SHP77 treated with DMSO at 0.1 percent for 48 hours (cell line): ENCODE results near the gene SEPTIN10.
"Not testable (repeated sequence)": the region's sequence is repeated elsewhere in the genome, so short reads cannot be mapped to it uniquely, and the experiment has no call there.

Experiments used
- DNase-seq: peaks from one replicate; lab custom pipeline; 2025; lab: John Stamatoyannopoulos, UW

Gene SEPTIN10

DNA sequence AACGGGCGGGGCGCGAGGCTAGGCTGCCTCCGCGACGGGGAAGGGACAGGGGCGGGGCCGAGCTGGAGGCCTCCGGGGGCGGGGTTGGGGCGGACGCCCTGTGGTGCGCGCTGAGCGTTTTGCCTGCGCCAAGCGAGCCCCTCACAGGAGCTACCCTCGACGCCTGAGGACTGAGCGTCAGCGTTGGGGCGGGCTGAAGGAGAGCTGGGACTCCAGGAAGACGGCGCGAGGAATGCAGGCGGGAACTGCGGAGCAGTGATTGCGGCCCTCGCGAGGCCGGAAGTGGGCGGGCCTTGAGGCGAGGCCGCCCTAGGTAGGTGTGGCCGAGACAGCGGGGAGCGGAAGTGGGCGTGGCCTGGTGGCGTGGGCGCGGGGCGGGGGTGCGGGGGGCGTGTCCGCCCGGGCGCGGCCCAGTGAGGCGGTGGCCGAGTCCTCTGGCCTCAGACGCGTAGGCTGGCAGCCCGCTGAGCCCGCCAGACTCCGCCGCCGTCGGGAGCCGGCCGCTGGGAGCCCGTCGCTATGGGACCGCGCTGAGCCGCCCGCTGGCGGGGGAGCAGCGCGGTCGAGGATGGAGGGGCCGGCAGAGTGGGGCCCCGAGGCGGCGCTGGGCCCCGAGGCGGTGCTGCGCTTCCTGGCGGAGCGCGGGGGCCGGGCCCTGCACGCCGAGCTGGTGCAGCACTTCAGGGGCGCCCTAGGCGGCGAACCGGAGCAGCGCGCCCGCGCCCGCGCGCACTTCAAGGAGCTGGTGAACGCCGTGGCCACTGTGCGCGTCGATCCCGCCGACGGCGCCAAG lies at the start of gene SEPTIN10, which contains the start of gene SOWAHC:
Gene SEPTIN10, minus strand, starts transcription at position 45 of the 793 bp plus-strand sequence. CDS start 139 bp downstream, outside the sequence.
Gene SOWAHC, plus strand, starts transcription at position 443 of the 793 bp plus-strand sequence. Its CDS starts 126 bp downstream, at position 569.
- peak; percentile 91 for DNase-seq

DNA sequence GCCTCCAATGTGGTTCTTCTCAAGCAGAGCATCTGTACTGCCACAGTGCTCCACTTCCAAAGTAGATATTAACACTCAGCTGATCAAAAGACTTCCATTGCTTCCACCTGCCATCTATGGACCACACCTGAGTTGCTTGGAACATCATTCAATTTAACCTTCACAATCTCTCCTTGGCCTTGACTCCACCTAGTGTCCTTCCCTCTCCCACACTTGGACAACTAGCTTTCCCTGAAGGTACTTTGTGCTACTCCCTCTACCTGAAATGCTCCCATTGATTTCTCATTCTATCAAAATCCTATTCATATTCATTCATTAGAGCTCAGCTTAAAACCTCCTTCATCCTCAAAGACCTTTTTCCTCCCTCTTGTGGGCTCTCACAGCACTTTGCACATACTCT lies 49.1 kb upstream of the SEPTIN10 start:
- no peak for DNase-seq

DNA sequence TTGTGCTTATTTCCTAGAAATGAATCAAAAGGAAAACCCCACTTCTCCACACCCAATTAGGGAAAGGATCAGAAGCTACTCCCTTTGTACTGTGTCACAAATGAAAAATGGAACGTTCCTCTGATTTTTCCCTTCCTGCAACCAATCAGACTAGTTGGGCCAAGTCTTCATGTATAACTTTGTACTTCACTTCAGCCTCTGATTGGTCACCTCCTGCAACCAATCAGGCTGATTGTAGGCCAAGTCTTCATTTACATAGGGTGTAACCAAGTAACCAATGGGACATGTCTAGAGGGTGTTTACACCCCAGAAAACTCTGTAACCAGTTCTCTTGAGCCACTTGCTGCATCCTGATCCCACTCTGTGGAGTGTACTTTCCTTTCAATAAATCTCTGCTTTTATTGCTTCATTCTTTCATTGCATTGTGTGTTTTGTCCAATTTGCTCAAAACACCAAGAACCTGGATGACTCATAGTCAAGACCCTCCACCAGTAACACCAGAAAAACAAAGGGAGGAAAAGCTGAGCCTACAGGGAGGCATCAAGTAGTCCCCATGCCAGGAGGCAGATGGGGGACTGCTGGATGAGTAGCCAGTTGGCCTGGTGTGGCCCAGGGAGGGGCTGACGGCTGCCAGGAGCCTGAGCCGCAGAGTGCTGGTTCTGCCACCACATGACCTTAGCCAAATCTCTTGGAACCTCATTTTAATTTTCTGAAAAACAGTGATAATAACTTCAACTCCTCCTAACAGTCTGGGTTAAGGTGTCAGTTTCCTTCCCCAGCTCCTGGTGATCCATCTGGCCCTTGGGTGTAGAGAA lies 46.5 kb upstream of the SEPTIN10 start:
- no peak for DNase-seq

DNA sequence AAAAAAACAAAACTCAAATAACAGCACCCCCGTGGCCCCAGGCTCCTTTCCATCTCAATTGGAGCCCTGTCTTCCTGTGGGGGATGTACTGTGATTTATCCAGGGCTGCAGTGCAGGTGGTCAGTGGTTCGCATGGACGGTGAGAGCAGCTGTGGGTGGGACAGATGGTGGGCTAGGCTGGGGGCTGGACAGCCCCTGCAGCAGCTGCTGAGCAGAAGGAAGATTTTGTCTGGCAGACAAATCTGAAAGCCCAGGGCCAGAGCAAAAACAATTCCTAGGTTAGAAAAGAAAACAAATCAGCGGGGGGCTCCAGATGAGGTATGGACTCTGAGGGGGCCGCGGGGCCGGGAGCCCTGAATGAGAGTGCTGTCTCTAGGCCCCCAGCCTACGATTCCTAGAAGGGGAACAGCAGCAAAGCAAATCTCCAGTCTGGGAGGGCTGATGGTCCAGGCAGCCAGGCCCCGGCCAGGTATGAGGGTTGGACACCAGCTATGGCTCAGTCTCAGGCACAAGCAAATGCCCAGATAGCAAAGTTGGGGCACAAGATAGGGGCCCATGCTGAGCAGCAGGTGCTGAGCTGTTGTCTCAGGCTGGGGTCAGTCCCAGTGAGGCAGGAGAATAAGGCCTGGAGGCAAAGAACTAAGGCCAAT lies 45.8 kb upstream of the SEPTIN10 start:
- DNase-seq: no peak

DNA sequence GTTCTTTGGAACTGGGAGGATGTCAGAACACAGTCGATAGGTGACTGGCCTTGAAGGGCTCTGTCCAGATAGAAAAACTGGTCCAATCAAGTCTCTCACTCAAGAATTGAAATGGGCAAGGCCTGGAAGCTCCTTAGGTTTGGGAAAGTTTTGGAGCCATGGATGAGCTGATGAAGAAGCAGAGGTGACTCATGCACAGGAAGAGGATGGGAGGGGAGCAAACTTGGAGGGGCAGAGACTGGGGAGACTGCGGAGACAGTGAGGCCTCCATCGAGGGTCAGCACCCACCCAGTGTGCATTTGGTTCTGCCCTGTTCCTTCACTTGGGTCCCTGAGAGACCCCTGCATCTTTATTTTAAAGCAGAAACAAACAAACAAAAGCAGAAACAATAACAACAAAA lies 41.5 kb upstream of the SEPTIN10 start:
- no peak for DNase-seq

DNA sequence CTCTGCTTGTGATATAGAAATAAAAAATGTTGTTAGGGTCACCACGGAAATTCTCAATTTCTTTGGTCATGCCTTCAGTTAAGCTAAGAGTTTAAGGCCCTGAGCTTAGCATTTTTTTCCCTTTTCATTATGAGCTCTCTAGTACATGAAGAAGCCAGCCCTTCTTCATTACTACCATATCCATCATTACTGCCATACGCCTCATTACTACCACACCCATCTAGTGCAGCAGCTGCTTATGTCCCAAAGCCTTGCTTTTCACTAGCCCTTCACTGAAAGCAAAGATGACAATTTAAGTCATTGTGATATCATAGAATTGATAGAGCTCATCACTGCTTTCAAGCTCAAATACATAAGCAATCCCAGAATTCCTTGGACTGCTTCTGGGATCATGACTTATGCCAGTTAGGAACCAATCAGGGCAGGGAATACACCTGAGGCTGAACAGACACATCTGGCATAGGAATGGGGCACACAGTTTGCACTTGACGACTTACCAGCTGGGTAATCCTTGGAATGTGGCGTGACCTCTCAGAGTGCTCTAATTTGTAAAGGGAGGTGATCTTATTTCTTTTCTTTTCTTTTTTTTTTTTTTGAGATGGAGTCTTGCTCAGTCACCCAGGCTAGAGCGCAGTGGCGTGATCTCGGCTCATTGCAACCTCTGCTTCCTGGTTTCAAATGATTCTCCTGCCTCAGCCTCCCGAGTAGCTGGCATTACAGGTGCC lies 40.7 kb upstream of the SEPTIN10 start:
- DNase-seq: no peak

DNA sequence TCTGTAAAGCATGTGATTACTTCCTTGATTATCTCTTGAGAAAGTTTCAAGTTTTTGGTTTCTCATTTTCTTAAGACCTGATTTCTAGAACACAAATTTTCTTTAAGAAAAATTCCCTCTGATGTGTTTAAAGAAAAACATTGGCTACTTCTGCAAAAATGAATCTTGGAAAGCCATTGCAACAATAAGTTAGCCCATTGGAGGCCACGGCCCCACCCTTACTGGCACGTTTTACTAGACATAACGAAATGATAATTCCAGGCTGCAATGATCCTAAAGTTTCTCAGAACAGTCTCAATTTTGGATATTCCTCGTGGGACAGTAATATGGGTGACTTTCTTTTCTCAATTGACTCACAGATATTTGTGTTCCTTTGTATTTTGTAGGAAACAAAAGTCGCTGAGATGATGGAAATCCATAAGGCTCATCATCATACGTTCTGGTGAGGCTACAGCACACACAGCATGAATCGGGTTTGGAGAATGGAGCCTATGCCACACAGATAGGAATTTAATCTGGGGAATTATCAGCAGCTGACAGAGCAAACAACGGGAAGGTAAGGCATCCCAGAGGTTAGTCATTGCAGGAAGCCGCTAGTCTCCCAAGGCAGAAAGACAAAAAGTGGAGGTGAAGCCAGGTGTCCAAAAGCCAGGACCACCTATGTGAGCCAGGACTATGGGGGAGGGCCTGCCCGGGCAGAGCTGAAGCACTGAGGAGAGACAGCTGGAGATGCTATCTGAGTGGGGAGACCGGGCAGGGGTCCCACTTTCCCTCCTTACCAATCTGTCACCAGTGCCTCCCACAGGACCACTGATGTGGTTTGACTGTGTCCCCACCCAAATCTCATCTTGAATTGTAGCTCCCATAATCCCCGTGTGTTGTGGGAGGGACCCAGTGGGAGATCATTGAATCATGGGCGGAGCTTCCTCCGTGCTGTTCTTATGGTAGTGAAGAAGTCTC lies 36.2 kb upstream of the SEPTIN10 start:
- DNase-seq: no peak

- no peak for DNase-seq
These were observed 34.3 kb upstream of the SEPTIN10 start for GRCh38 chr2:109648041-109648527.

DNA sequence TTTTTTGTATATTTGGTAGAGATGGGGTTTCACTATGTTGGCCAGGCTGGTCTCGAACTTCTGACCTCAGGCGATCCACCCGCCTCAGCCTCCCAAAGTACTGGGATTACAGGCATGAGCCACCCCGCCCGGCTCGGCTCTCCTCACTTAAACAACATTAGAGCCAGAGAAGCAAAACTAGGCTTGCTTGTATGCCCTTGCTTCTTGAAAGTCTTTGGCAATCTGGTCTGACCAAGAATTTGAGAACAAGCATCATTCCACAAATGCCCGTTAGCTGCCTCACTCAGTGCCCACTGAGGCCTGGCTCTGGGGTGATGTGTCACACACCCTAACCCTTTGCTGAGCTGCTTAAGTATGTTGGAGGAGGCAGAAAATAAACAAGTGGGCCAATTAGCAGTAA lies 33.9 kb upstream of the SEPTIN10 start:
- DNase-seq: no peak

DNA sequence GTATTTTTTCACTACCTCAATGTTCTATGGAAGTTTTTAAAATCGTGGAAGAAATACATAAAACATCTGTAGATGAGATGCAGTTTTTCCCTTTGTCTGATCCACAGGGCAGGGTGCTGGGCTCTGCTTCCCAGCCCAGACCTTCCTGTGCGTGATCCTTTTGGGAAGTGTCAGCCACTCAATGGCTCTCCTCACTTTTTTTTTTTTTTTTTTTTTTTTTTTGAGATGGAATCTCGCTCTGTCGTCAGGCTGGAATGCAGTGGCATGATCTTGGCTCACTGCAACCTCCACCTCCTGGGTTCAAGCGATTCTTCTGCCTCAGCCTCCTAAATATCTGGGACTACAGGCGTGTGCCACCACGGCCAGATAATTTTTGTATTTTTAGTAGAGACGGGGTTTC lies 33.2 kb upstream of the SEPTIN10 start:
- no peak for DNase-seq

DNA sequence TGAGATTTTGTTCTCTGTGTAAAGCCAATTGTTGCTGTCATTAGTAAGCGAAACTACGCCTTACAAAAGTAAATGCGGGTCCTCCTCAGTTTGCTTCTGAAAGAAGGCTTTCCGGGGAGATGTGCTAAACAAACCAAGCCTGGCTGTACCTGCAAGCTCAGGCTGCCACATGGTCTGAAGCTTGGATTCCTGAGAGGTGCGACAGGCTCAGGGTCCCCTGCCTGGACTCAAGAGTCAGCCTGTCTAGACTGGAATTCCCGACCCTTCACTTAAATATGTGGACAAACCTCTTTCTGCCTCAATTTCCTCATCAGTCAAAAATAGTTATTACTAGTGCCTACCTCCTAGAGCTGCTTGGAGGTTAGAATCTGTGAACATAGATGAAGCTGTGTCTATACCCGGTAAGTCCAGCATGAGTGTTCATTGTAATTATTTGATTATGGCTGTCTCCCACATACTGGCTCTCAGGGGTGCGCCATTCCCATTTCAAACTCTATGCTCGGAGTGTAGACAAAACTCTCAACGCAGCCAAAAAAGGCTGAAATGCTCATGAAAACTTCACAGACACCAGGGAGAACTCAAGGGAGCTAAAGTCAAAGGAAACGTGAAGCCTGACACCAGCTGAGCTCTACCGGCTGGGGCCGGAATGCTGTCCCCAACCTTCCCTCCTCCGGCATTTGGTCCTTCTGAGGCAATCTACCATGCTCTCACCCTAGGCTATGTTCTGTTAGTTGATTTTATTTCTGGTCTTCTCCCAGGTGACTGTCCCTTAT lies 31.8 kb upstream of the SEPTIN10 start:
- no peak for DNase-seq

- no peak for DNase-seq
These were observed 31.0 kb upstream of the SEPTIN10 start for GRCh38 chr2:109644571-109645275.

DNA sequence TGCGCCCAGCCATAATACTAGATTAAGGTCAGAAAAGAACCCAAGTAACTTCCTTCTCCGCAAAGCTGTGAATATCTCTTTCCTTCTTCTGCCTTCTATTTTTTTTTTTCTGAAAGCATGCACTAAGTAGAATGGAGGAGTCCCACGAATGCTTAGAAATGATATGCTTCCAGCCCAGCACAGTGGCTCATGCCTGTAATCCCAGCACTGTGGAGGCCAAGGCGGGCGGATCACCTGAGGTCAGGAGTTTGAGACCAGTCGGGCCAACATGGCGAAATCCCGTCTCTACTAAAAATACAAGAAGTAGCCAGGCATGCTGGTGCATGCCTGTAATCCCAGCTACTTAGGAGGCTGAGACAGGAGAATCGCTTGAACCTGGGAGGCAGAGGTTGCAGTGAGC lies 26.2 kb upstream of the SEPTIN10 start:
- not testable (repeated sequence) for DNase-seq

- DNase-seq: peak; percentile 35
These were observed 25.0 kb upstream of the SEPTIN10 start for GRCh38 chr2:109638795-109639194.

- no peak for DNase-seq
These were observed 24.2 kb upstream of the SEPTIN10 start for GRCh38 chr2:109637749-109638570.

DNA sequence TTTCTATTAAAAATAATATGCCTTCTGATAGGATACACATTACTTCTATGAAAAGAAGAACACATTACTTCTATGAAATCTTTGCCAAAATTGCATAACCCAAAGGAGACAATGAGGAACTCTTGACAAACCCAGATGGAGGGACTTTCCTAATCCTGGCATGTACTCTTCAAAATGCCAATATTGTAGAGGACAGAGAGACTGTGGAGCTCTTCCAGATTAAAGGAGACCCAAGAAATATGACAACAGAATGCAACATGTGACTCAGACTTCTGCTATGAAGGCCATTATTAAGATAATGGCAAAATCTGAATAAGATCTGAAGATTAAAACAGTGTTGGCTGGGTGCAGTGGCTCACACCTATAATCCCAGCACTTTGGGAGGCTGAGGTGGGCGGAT lies 22.6 kb upstream of the SEPTIN10 start:
- DNase-seq: no peak

- DNase-seq: no peak
These were observed 21.9 kb upstream of the SEPTIN10 start for GRCh38 chr2:109635426-109636304.
